A673 (cell line): Measurements from ENCODE around the gene UCKL1.

Source experiments
- EZH2 ChIP-seq: fragments of 200-600 bp; sonication (generic); IDR thresholded peaks from 2 replicates; pipeline ENCODE4 v1.6.1; 2017; ENCODE audit warnings: borderline replicate concordance, low read depth, mild to moderate bottlenecking, mixed read lengths, antibody characterized with exemption, low read length; ENCODE audit not compliant: poor library complexity, severe bottlenecking
- TF ChIP-seq, protein P1 (sequence below): fragments of 300-800, 200-600 bp; sonication (generic); conservative IDR thresholded peaks from 2 replicates; pipeline ENCODE4 v1.5.1; 2017; ENCODE audit warnings: low read depth, mild to moderate bottlenecking, antibody characterized with exemption, low read length, moderate library complexity, mixed read lengths

DNA sequence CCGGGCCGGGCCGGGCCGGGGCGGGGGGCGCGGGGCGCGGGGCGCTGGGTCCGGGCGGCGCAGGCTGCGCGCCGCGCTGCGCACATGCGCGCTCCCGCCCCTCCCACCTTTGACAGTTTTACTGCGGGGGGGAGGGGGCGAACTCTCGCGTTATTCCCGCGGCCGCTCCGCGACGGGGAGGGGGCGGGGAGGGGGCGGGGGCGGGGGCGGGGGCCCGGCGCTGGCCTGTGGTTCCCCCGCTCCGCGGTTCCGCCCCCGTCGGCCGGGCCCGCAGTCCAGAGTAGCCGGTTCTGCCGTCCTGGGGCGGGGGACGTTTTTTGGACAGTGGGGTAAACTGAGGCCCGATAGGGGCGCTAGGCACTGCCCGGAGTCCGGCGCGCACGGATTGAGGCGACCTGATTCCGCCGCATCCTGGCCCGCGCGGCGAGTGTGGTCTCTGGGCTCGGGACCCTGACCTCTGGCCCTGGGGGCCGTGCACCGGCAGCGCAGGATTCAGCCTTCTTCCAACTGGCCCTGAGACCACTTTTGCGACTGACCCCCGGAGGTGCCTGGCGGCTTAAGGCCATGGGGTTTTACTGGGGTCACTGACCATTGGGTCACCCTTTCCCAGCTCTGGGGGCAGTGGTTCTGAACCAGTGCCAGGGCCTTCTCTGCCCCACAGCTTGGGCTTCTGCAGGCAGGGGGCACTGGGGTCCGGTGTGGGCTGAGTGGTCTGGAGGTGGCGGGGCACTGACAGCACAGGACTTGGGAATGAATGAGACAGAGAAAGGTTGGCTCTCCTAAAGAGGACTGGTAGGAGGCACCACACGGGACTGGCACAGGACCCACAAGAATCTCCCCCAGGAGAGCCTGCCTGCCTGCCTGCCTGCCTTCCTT is 13.9 kb upstream of the UCKL1 start, which contains the start of gene ZNF512B:
- TF ChIP-seq, protein P1, sequence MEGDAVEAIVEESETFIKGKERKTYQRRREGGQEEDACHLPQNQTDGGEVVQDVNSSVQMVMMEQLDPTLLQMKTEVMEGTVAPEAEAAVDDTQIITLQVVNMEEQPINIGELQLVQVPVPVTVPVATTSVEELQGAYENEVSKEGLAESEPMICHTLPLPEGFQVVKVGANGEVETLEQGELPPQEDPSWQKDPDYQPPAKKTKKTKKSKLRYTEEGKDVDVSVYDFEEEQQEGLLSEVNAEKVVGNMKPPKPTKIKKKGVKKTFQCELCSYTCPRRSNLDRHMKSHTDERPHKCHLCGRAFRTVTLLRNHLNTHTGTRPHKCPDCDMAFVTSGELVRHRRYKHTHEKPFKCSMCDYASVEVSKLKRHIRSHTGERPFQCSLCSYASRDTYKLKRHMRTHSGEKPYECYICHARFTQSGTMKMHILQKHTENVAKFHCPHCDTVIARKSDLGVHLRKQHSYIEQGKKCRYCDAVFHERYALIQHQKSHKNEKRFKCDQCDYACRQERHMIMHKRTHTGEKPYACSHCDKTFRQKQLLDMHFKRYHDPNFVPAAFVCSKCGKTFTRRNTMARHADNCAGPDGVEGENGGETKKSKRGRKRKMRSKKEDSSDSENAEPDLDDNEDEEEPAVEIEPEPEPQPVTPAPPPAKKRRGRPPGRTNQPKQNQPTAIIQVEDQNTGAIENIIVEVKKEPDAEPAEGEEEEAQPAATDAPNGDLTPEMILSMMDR: no peak
- no peak for TF ChIP-seq EZH2
